ENCODE results near the gene ATP4B.

DNA sequence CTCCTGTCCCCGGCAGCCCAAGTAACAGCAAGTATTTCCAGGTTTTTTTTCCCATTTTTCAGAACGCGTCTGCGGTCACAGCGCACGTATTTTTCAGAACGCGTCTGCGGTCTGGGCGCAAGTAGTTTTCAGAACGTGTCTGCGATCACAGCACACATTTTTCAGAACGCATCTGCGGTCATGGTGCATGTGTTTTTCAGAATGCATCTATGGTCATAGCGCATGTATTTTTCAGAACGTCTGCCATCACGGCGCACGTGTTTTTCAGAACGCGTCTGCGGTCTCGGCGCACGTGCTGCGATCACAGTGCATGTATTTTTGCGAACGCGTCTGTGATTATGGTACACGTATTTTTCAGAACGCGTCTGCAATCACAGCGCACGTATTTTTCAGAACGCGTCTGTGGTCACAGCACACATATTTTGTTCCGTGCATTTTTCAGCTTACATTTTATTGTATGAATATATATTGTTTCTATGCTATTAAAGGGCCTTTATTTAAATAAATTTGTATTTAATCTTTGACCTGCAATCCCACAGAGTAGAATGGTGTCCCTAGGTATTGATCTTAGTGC lies 19.7 kb downstream of the ATP4B start:
- TF ChIP-seq, protein P1, sequence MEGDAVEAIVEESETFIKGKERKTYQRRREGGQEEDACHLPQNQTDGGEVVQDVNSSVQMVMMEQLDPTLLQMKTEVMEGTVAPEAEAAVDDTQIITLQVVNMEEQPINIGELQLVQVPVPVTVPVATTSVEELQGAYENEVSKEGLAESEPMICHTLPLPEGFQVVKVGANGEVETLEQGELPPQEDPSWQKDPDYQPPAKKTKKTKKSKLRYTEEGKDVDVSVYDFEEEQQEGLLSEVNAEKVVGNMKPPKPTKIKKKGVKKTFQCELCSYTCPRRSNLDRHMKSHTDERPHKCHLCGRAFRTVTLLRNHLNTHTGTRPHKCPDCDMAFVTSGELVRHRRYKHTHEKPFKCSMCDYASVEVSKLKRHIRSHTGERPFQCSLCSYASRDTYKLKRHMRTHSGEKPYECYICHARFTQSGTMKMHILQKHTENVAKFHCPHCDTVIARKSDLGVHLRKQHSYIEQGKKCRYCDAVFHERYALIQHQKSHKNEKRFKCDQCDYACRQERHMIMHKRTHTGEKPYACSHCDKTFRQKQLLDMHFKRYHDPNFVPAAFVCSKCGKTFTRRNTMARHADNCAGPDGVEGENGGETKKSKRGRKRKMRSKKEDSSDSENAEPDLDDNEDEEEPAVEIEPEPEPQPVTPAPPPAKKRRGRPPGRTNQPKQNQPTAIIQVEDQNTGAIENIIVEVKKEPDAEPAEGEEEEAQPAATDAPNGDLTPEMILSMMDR (conservative IDR thresholded peaks at IDR 0.05; ENCODE audit: low read depth, low read length): no peak
- TF ChIP-seq EZH2phosphoT487 (IDR thresholded peaks at IDR 0.05; ENCODE audit: borderline replicate concordance, low read length) (no peak), EZH2 (IDR thresholded peaks at IDR 0.05; ENCODE audit: low read length, unreplicated experiment) (no peak)
